Neural crest cell (in vitro differentiated cells): ENCODE data around the gene VSIG10L2. TPM values are rescaled to one million over a fixed set of nuclear protein-coding genes. Genes with fewer than 3 reads are reported as not detected.

Source experiments
- DNase-seq: peaks from one replicate; pipeline ENCODE4 v3.0.0; 2021; ENCODE audit warnings: low read depth, mixed read lengths, low spot score
- H3K27ac Mint-ChIP-seq: one replicate; pipeline ENCODE4 v1.8.0; 2021; ENCODE audit warnings: mild to moderate bottlenecking, mixed read lengths; ENCODE audit not compliant: unreplicated experiment
- H3K27me3 Mint-ChIP-seq: 2 replicates; pipeline ENCODE4 v1.8.0; 2021; ENCODE audit warnings: low read depth, mild to moderate bottlenecking, mixed read lengths
- H3K36me3 Mint-ChIP-seq: 2 replicates; pipeline ENCODE4 v1.8.0; 2021; ENCODE audit warnings: low read depth, mild to moderate bottlenecking, mixed read lengths
- H3K4me1 Mint-ChIP-seq: 2 replicates; pipeline ENCODE4 v1.8.0; 2021; ENCODE audit warnings: mixed read lengths
- H3K4me3 Mint-ChIP-seq: one replicate; pipeline ENCODE4 v1.8.0; 2021; ENCODE audit warnings: mild to moderate bottlenecking, mixed read lengths
- H3K9me3 Mint-ChIP-seq: 2 replicates; pipeline ENCODE4 v1.8.0; 2021; ENCODE audit warnings: mixed read lengths
- CTCF ChIP-seq: fragments of 200-600 bp; sonication (generic); conservative IDR thresholded peaks from 2 replicates; pipeline ENCODE4 v1.5.0; 2021; ENCODE audit warnings: antibody characterized with exemption, mild to moderate bottlenecking
- total RNA-seq: library from RNA; stranded (reverse); gene quantifications from 2 replicates; pipeline ENCODE4 v1.2.1, GENCODE V29; 2021

The VSIG10L2 gene
- total RNA-seq, 1 donor from 2014 or later = not detected

- H3K27ac Mint-ChIP-seq = no peak overlapping the region
- no peaks in the 10 kb centered on the region for H3K36me3 Mint-ChIP-seq
- no peak overlapping the region for H3K4me3 Mint-ChIP-seq
- DNase-seq = no peak
- H3K9me3 Mint-ChIP-seq = no peaks in the 10 kb centered on the region
- H3K27me3 Mint-ChIP-seq = peaks cover 15% of the 10 kb centered on the region
- TF ChIP-seq CTCF = no peak
- peaks cover 4% of the 10 kb centered on the region for H3K4me1 Mint-ChIP-seq
Observed at GRCh38 chr11:125934473-125934872, 11.4 kb upstream of the VSIG10L2 start.

DNA sequence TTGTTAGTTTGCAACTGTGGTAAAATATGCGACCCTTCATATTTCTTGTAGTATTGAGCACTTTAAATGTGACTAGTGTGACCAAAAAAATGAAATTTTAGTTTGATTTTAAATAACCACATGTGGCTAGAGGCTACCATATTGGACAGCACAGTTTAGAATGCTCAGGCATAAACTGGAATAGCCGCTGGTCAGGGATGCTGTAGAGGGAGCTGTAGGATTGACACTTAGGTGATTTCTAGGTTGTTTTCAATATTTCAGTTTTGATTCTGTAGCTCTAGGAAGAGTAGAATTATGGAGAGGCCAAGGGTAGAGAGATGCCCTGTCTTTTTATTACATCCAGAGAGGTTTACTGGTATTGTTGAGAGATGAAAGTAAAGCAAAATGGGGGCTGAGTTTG lies 10.8 kb upstream of the VSIG10L2 start:
- H3K9me3 Mint-ChIP-seq = no peaks in the 10 kb centered on the region
- DNase-seq = no peak
- peaks cover 15% of the 10 kb centered on the region for H3K27me3 Mint-ChIP-seq
- H3K4me1 Mint-ChIP-seq = peaks cover 4% of the 10 kb centered on the region
- no peak overlapping the region for H3K27ac Mint-ChIP-seq
- no peaks in the 10 kb centered on the region for H3K36me3 Mint-ChIP-seq
- no peak for TF ChIP-seq CTCF
- no peak overlapping the region for H3K4me3 Mint-ChIP-seq

DNA sequence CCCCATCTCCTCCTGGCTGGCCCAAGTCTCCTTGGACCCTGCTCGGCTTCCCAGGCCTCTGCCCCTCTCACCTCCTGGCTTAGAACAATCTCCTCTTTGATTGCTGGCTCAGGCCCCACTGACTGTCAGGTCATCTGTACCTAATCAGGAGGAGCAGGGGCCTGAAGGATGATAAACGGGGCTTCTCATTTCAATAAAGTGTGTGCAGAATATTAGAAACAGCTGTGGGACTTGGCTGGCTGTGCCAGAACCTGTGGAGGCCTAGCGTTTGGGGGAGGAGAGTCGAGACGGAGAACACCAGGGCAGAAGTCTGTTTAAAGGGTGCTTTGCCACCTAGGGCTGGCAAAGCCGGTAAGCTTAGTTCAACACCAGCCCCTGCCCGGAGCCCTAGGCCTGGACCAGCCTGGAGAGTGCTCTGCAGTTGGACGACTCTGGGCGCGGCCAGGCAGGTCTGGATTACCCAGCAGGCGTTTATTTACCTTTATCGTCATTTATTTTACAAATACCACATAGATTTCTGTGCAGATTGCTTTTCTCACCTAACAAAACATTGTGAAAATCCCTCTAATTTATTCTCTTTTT lies 10.1 kb upstream of the VSIG10L2 start:
- peaks cover 4% of the 10 kb centered on the region for H3K4me1 Mint-ChIP-seq
- TF ChIP-seq CTCF = no peak
- H3K36me3 Mint-ChIP-seq = no peaks in the 10 kb centered on the region
- no peak for DNase-seq
- H3K9me3 Mint-ChIP-seq = no peaks in the 10 kb centered on the region
- no peak overlapping the region for H3K27ac Mint-ChIP-seq
- H3K4me3 Mint-ChIP-seq = no peak overlapping the region
- H3K27me3 Mint-ChIP-seq = peaks cover 13% of the 10 kb centered on the region

- Mint-ChIP-seq H3K27me3 (peaks cover 15% of the 10 kb centered on the region), H3K27ac (no peak overlapping the region), H3K4me1 (peaks cover 10% of the 10 kb centered on the region), H3K36me3 (no peaks in the 10 kb centered on the region), H3K4me3 (no peak overlapping the region), H3K9me3 (no peaks in the 10 kb centered on the region)
- no peak for TF ChIP-seq CTCF
- DNase-seq = no peak
Observed at GRCh38 chr11:125938418-125938817, 7.4 kb upstream of the VSIG10L2 start.

DNA sequence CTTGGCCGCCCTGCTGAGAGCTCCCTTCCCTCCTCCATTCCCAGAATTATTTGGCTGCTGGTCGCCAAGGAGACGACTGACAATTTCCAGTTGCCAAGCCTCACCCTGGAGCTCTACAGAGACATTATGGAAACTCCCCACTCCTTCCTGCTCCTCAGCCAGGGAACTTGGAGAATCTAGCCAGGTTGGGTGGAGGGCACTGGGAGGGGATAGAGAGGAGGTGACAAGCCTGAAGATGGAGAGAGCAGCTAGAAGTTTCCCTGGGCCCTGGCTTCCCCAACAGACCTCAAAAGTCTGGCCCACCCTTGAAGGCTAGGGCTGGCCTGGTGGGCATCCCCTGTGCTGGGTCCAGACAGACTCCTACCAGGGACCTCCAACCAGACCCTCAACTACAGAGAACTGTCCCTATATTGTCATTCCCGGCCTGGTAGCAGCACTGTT lies 6.7 kb upstream of the VSIG10L2 start:
- no peak for TF ChIP-seq CTCF
- H3K4me3 Mint-ChIP-seq = no peak overlapping the region
- DNase-seq = no peak

More for the DNA sequence above, 6.7 kb upstream of the VSIG10L2 start:
- H3K27ac Mint-ChIP-seq = peak overlapping the region; percentile 1
- peaks cover 19% of the 10 kb centered on the region for H3K27me3 Mint-ChIP-seq
- H3K4me1 Mint-ChIP-seq = peaks cover 10% of the 10 kb centered on the region
- no peaks in the 10 kb centered on the region for H3K36me3 Mint-ChIP-seq
- H3K9me3 Mint-ChIP-seq = no peaks in the 10 kb centered on the region
